ENCODE results near the gene IL17RD. TPM values are rescaled to one million over a fixed set of nuclear protein-coding genes. Genes with fewer than 3 reads are reported as not detected.

The IL17RD gene
- total and polyA plus RNA-seq, 11 donors: 1.4 to 11.3 (median 5.4) TPM

DNA sequence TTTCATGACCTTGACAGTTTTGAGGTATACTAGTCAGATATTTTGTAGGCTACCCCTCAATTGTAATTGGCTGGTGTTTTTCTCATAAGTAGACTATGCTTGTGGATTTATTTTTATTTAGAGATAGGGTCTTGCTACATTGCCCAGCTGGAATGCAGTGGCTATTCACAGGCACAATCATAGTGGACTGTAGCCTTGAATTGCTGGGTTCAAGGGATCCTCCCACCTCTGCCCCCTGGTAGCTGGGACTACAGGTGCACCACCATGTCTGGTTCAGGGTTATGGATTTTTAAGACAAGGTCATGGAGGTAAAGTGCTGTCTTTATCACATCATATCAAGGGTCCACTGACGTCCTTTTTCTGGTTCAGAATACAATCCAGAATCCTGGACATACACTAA, 10.9 kb upstream of the IL17RD start:
- Histone ChIP-seq H3K9me3 (no peaks in the 10 kb centered on the region), H3K4me3 (no peak overlapping the region), H3K4me1 (peaks cover 0 to 4% (median 0%) of the 10 kb centered on the region in 12 donors), H3K27me3 (peaks cover 0 to 5% (median 0%) of the 10 kb centered on the region in 9 donors), H3K36me3 (no peaks in the 10 kb centered on the region), H3K27ac (no peak overlapping the region)
- intact Hi-C loops (cut with DNase I): loop anchor here in 3 of 10 donors (10.0 kb wide), 3 partner anchors 49 to 679 kb away; partner anchors contain the start of gene APPL1 (in 1 of the 3)
- TF ChIP-seq, protein P1, sequence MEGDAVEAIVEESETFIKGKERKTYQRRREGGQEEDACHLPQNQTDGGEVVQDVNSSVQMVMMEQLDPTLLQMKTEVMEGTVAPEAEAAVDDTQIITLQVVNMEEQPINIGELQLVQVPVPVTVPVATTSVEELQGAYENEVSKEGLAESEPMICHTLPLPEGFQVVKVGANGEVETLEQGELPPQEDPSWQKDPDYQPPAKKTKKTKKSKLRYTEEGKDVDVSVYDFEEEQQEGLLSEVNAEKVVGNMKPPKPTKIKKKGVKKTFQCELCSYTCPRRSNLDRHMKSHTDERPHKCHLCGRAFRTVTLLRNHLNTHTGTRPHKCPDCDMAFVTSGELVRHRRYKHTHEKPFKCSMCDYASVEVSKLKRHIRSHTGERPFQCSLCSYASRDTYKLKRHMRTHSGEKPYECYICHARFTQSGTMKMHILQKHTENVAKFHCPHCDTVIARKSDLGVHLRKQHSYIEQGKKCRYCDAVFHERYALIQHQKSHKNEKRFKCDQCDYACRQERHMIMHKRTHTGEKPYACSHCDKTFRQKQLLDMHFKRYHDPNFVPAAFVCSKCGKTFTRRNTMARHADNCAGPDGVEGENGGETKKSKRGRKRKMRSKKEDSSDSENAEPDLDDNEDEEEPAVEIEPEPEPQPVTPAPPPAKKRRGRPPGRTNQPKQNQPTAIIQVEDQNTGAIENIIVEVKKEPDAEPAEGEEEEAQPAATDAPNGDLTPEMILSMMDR (IDR thresholded peaks at IDR 0.05): no peak
- no peak for TF ChIP-seq POLR2A (IDR thresholded peaks at IDR 0.05)
- ATAC-seq: no peak
- 50 to 78% (median 62%) methylated on average over 1 of the region's 1 CpG for WGBS, 4 donors
- no peak for DNase-seq

DNA sequence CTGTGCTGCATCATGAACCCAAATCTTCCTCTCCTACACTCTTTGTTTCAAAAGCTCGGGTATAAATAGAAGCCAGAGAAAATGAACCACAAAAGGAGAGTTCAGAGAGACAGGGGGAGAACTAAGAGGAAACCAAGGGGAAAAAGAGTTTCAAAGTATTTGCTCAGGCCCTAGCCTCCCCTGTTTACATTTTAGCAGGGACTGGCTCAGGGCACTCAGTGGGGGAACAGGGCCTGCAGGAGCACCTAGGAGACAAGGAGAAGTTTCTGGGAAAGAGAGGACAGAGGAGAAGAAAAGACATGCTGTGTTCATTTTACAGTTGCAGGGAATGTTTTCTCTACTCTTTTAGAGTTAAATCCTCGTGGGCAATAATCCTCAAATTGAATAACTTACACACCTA, 8.5 kb upstream of the IL17RD start:
- no peak for ATAC-seq
- no peak for DNase-seq

GRCh38 chr3:57170946-57171345, 5.8 kb upstream of the IL17RD start:
- ATAC-seq: no peak
- 94 to 100% (median 98%) methylated on average over 1 of the region's 1 CpG for WGBS, 4 donors
- no peaks in the 10 kb centered on the region for H3K36me3 ChIP-seq
- no peak overlapping the region for H3K27ac ChIP-seq
- peaks cover 0 to 14% (median under 1%) of the 10 kb centered on the region in 12 donors for H3K4me1 ChIP-seq
- no peak for TF ChIP-seq POLR2A (IDR thresholded peaks at IDR 0.05)
- TF ChIP-seq, protein P1 (IDR thresholded peaks at IDR 0.05): no peak
- no peak for DNase-seq
- intact Hi-C loops (cut with DNase I): loop anchor here in 6 of 10 donors (2.0 to 10.0 kb wide), 9 partner anchors 54 to 684 kb away; partner anchors contain the start of gene APPL1 (in 4 of the 6)
- H3K27me3 ChIP-seq: peaks cover 0 to 7% (median 0%) of the 10 kb centered on the region in 9 donors
- H3K4me3 ChIP-seq: no peak overlapping the region
- no peaks in the 10 kb centered on the region for H3K9me3 ChIP-seq

More for the DNA sequence above, 8.5 kb upstream of the IL17RD start:
- TF ChIP-seq, protein P1 (IDR thresholded peaks at IDR 0.05): no peak
- TF ChIP-seq POLR2A (IDR thresholded peaks at IDR 0.05): no peak
- H3K9me3 ChIP-seq: no peaks in the 10 kb centered on the region
- WGBS, 4 donors: 73 to 82% (median 75%) methylated on average over 2 of the region's 2 CpGs
- peaks cover 0 to 14% (median 0%) of the 10 kb centered on the region in 12 donors for H3K4me1 ChIP-seq
- intact Hi-C loops (cut with DNase I): loop anchor here in 5 of 10 donors (5.0 to 10.0 kb wide), 6 partner anchors 51 to 681 kb away; partner anchors contain the start of gene APPL1 (in 3 of the 5)
- H3K36me3 ChIP-seq: no peaks in the 10 kb centered on the region
- H3K27me3 ChIP-seq: peaks cover 0 to 5% (median 0%) of the 10 kb centered on the region in 9 donors
- H3K27ac ChIP-seq: no peak overlapping the region
- H3K4me3 ChIP-seq: no peak overlapping the region

GRCh38 chr3:57169872-57170623, 4.9 kb upstream of the IL17RD start:
- TF ChIP-seq, protein P1 (IDR thresholded peaks at IDR 0.05): peak; percentile 78 to 94 (median 85)
- TF ChIP-seq POLR2A (IDR thresholded peaks at IDR 0.05): no peak
- Histone ChIP-seq H3K36me3 (no peaks in the 10 kb centered on the region), H3K27ac (peak overlapping the region in 5 of 12 donors; percentile 18 to 55 (median 31)), H3K9me3 (no peaks in the 10 kb centered on the region), H3K27me3 (peaks cover 0 to 10% (median 0%) of the 10 kb centered on the region in 9 donors), H3K4me1 (peaks cover 0 to 17% (median 5%) of the 10 kb centered on the region in 12 donors), H3K4me3 (peak overlapping the region; percentile 1 to 64 (median 55))
- DNase-seq (peak; percentile 74 to 88 (median 79)), ATAC-seq (peak; percentile 62 to 89 (median 80))
- 12 to 17% (median 13%) methylated on average over 30 to 40 of the region's 40 CpGs for WGBS, 4 donors
- intact Hi-C loops (cut with DNase I): loop anchor here (2.0 to 10.0 kb wide), 11 partner anchors 55 to 685 kb away; partner anchors contain the start of genes APPL1 (in 7 of the 10) and SLMAP (in 1 of the 10)

All from heart left ventricle (tissue), 16 donors.